ENCODE results near the gene DGKI. TPM values are rescaled to one million over a fixed set of nuclear protein-coding genes. Genes with fewer than 3 reads are reported as not detected.

DGKI gene
- total RNA-seq, 1 experiment from 2014 or later = not detected

DNA sequence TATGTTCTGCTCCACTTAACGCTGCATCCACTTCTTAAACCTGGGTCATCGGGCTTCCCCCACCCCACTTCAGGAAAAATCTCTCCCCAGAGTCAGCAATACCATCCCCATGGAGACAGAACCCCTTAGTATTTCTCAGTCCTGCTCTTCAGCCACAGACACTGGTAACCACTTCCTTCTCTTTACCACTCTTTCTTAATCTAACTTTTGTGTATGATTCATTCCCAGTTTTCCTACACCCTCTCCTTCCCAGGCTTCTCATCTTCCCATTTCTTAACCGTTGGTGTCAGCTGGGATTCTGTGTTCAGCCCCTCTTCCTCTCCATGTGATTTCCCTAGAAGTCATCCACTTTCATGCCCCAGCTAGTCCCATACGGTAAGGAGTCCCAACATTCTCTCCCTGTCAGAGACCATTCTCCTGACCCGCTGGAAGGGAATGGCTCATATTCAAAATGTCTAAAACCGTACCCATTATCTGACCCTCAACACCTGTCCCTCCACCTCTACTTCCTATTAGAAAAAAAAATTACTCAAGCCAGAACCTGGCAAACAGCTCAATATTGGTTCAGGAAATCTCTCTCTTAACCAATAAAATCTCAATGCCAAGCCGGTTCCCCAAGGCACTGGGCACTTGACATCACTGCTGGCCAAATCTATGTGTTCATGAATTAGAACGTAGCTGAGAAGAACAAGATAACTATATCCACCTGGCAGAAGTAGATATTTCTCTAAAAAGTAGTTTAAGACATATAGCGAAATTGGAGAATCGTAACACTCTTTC, 89.4 kb downstream of the DGKI start:
- no peak for DNase-seq
- Histone ChIP-seq H3K9me2 (replicated peaks; ENCODE audit: insufficient read depth, low read length) (no peaks in the 10 kb centered on the region), H3K4me1 (ENCODE audit: low read length) (no peaks in the 10 kb centered on the region), H3K4me2 (ENCODE audit: low read depth, low read length, poor library complexity, severe bottlenecking) (no peak overlapping the region), H3K4me3 (ENCODE audit: low read length) (no peak overlapping the region), H2AFZ (ENCODE audit: low read length) (no peak overlapping the region), H3K36me3 (ENCODE audit: insufficient read depth, low read length) (no peaks in the 10 kb centered on the region), H3K27ac (ENCODE audit: low read length) (no peak overlapping the region), H4K20me1 (ENCODE audit: insufficient read depth, low read depth, low read length) (no peaks in the 10 kb centered on the region), H3K27me3 (ENCODE audit: low read length) (no peaks in the 10 kb centered on the region), H3K79me2 (ENCODE audit: low read length) (no peaks in the 10 kb centered on the region), H3K9ac (ENCODE audit: low read length) (no peak overlapping the region), H3K9me3 (ENCODE audit: low read length) (no peaks in the 10 kb centered on the region)

DNA sequence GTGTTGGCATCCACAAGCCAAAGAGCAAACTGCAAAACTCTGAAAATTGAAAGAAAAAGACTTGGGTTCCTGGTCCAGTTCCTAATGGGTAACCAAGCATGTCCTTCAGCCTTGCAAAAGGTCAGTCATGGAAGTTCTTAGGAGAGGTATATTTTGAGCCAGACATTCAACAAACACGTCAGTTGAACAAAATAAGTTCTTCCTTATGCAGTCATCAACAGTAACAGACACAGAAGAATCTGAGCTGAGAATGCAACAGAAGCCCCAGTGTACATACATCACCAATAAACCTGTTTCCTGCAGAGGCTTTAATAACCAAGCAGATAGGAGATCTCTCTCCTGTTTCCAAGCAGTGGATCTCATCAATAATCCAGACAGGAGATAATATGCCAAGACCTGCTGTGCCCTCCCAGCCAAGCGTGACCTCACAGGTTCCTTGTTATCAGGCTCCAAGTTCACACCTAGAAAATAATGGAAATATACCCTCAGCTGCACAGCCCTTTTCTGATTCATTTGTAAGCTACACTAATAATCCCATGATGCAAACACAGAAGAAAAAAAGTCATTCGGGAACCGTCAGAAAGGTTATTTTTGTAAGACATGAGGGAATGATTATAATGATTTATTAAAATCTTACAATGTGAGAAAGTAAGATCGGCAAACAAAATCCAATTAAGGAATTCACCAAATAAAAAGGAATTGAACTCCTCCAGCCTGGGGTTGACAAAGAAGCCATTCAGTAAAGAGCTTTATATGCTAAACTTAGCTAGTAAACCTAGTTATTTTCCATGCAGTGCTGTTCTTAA, 90.7 kb downstream of the DGKI start:
- no peaks in the 10 kb centered on the region for H3K9me3 ChIP-seq (ENCODE audit: low read length)
- no peak overlapping the region for H3K9ac ChIP-seq (ENCODE audit: low read length)
- no peaks in the 10 kb centered on the region for H3K79me2 ChIP-seq (ENCODE audit: low read length)
- no peaks in the 10 kb centered on the region for H3K4me1 ChIP-seq (ENCODE audit: low read length)
- H3K36me3 ChIP-seq (ENCODE audit: insufficient read depth, low read length) = no peaks in the 10 kb centered on the region
- DNase-seq = no peak
- H4K20me1 ChIP-seq (ENCODE audit: insufficient read depth, low read depth, low read length) = no peaks in the 10 kb centered on the region
- no peaks in the 10 kb centered on the region for H3K9me2 ChIP-seq (replicated peaks; ENCODE audit: insufficient read depth, low read length)
- no peaks in the 10 kb centered on the region for H3K27me3 ChIP-seq (ENCODE audit: low read length)
- H2AFZ ChIP-seq (ENCODE audit: low read length) = no peak overlapping the region
- H3K4me2 ChIP-seq (ENCODE audit: low read depth, low read length, poor library complexity, severe bottlenecking) = no peak overlapping the region
- H3K4me3 ChIP-seq (ENCODE audit: low read length) = no peak overlapping the region
- H3K27ac ChIP-seq (ENCODE audit: low read length) = no peak overlapping the region

DNA sequence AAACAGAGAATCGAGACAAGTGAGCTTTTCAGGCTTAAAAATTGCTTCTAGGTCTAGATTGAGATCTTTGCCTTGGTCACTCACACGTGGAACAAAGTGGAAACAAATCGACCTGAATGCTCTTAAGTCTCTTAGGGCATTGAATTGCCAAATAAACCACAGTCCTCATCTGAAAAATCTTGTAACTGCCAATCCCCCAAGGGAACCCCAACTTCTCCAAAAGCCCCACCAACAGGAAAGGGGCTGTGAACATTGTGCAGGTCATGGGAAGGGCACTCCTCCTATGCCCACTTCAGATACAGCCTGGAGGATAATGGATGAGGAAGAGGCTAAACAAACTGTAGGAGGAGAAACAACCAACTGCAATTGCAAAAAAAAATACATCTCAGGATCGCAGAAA, 91.3 kb downstream of the DGKI start:
- Histone ChIP-seq H3K36me3 (ENCODE audit: insufficient read depth, low read length) (no peaks in the 10 kb centered on the region), H3K4me2 (ENCODE audit: low read depth, low read length, poor library complexity, severe bottlenecking) (no peak overlapping the region), H3K4me3 (ENCODE audit: low read length) (no peak overlapping the region), H3K9me3 (ENCODE audit: low read length) (no peaks in the 10 kb centered on the region), H2AFZ (ENCODE audit: low read length) (no peak overlapping the region), H3K4me1 (ENCODE audit: low read length) (no peaks in the 10 kb centered on the region), H3K27me3 (ENCODE audit: low read length) (no peaks in the 10 kb centered on the region), H4K20me1 (ENCODE audit: insufficient read depth, low read depth, low read length) (no peaks in the 10 kb centered on the region), H3K9ac (ENCODE audit: low read length) (no peak overlapping the region), H3K79me2 (ENCODE audit: low read length) (no peaks in the 10 kb centered on the region), H3K9me2 (replicated peaks; ENCODE audit: insufficient read depth, low read length) (no peaks in the 10 kb centered on the region), H3K27ac (ENCODE audit: low read length) (no peak overlapping the region)
- DNase-seq = no peak

DNA sequence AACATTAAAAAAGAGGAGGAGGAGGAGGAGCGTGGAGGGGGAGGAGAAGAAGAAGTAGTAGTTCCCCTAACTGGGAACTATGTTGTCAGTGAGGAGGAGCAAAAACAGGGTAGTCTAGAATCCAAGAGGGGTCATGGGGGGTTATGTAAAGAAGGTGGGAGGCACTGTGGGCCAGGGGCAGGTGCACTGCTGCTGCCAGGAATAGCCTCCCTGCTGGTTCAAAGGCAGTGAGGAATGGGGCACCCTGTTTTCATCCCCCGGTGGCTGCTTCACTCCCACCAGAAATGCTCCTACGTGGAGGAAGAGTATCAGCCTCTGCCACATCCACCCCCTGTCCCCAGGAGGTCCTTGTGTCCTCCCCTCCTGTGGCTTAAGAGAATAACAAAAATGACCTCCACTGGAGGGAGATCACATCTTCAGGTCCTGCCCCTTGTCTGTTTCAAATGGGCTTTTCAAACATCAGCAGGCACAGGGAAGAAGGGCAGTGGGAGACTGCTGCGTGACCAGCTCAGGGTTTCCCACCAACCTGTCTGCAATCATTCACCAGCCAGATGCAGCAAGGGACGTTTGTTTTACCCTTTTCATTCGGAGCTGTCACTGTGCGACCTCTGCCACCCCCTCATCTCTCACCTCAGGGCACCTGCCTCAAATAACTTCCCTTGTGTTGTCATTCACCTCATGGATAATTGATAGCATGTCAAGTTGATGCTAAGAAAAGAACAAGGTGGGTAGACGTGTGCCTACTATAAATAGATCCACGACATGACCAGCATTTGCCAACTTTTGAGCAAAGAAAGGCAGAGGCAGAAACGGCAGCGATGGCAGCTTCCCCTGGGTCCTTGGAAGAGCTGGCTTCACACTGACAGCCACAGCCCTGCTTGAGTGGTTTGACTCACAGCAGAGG, 92.6 kb downstream of the DGKI start:
- H3K4me1 ChIP-seq (ENCODE audit: low read length) = no peaks in the 10 kb centered on the region
- H2AFZ ChIP-seq (ENCODE audit: low read length) = no peak overlapping the region
- no peaks in the 10 kb centered on the region for H4K20me1 ChIP-seq (ENCODE audit: insufficient read depth, low read depth, low read length)
- no peaks in the 10 kb centered on the region for H3K9me2 ChIP-seq (replicated peaks; ENCODE audit: insufficient read depth, low read length)
- H3K4me2 ChIP-seq (ENCODE audit: low read depth, low read length, poor library complexity, severe bottlenecking) = no peak overlapping the region
- no peaks in the 10 kb centered on the region for H3K79me2 ChIP-seq (ENCODE audit: low read length)
- no peaks in the 10 kb centered on the region for H3K9me3 ChIP-seq (ENCODE audit: low read length)
- H3K27me3 ChIP-seq (ENCODE audit: low read length) = no peaks in the 10 kb centered on the region
- no peak overlapping the region for H3K9ac ChIP-seq (ENCODE audit: low read length)
- H3K27ac ChIP-seq (ENCODE audit: low read length) = no peak overlapping the region
- no peaks in the 10 kb centered on the region for H3K36me3 ChIP-seq (ENCODE audit: insufficient read depth, low read length)
- no peak for DNase-seq
- no peak overlapping the region for H3K4me3 ChIP-seq (ENCODE audit: low read length)

DNA sequence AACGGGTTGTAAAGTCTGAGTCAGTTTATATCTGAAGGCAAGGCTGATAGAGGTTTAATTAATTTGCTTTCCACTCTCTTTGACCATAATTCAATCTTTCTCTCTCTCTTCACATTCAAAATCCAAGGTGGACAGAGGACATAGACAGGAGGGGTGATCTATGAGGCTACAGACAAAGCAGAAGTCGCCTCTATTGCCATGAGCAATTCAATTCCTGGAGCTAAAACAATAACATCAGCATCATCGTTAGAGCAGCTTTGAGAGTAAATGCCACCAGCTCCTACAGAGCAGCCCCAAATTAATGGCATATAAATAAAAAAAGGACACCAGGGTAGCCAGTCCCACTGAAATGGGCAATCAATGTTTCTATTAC, 93.2 kb downstream of the DGKI start:
- no peaks in the 10 kb centered on the region for H3K79me2 ChIP-seq (ENCODE audit: low read length)
- H3K27me3 ChIP-seq (ENCODE audit: low read length) = no peaks in the 10 kb centered on the region
- no peak overlapping the region for H3K9ac ChIP-seq (ENCODE audit: low read length)
- H3K4me3 ChIP-seq (ENCODE audit: low read length) = no peak overlapping the region
- H3K36me3 ChIP-seq (ENCODE audit: insufficient read depth, low read length) = no peaks in the 10 kb centered on the region
- no peaks in the 10 kb centered on the region for H3K4me1 ChIP-seq (ENCODE audit: low read length)
- no peaks in the 10 kb centered on the region for H3K9me2 ChIP-seq (replicated peaks; ENCODE audit: insufficient read depth, low read length)
- no peak overlapping the region for H3K27ac ChIP-seq (ENCODE audit: low read length)
- no peaks in the 10 kb centered on the region for H4K20me1 ChIP-seq (ENCODE audit: insufficient read depth, low read depth, low read length)
- H2AFZ ChIP-seq (ENCODE audit: low read length) = no peak overlapping the region
- H3K4me2 ChIP-seq (ENCODE audit: low read depth, low read length, poor library complexity, severe bottlenecking) = no peak overlapping the region
- H3K9me3 ChIP-seq (ENCODE audit: low read length) = no peaks in the 10 kb centered on the region
- DNase-seq = no peak

DNA sequence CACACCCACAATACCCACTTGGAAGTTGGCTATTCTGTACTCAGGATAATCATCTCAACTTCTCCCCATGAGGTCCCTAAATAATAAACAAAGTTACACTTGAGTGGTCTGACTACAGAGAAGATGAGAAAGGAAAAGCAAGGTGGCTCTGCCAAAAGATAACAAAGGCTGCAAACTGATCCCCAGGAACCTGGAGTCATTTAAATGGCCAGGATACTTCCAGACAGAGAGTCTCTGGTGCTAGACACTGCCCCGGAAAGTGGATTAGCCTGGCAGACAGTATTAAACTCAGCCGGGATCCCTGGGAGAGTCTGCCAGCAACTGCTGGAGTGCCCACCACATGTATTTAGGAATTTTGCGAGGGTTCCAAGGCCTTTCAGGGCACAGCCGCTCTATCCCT, 93.7 kb downstream of the DGKI start:
- Histone ChIP-seq H3K27me3 (ENCODE audit: low read length) (no peaks in the 10 kb centered on the region), H3K4me3 (ENCODE audit: low read length) (no peak overlapping the region), H3K9me2 (replicated peaks; ENCODE audit: insufficient read depth, low read length) (no peaks in the 10 kb centered on the region), H3K27ac (ENCODE audit: low read length) (no peak overlapping the region), H3K9me3 (ENCODE audit: low read length) (no peaks in the 10 kb centered on the region), H4K20me1 (ENCODE audit: insufficient read depth, low read depth, low read length) (no peaks in the 10 kb centered on the region), H3K36me3 (ENCODE audit: insufficient read depth, low read length) (no peaks in the 10 kb centered on the region), H2AFZ (ENCODE audit: low read length) (no peak overlapping the region), H3K4me2 (ENCODE audit: low read depth, low read length, poor library complexity, severe bottlenecking) (no peak overlapping the region), H3K4me1 (ENCODE audit: low read length) (no peaks in the 10 kb centered on the region), H3K79me2 (ENCODE audit: low read length) (no peaks in the 10 kb centered on the region), H3K9ac (ENCODE audit: low read length) (no peak overlapping the region)
- DNase-seq = no peak

DNA sequence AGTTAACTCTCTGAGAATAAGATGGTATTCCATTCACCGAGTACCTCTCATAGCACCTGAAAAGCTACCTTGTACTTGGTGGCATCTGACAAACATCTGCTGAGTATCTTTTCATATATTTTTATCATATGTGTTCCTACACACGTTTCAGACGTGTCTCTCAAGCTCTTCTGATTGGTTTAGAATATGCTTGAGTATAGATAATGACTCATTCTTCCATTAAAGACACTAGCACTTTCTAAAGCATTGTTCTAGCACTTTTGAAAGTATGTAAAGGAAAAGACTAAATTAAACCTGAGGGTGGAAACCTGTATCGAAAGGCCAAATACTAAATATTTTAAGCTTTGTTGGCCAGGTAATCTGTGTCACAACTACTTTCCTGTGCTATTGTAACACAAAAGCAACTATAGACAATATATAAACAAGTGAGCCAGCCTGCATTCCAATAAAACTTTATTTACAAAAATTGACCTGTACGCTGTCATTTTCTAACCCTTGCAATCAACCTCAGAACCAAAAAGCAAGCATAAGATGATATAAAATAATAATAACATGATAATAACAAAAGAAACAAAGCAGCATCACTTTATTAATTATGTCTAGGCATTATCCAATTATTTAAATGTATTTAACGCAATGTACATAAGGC, 95.3 kb downstream of the DGKI start:
- Histone ChIP-seq H3K27ac (ENCODE audit: low read length) (no peak overlapping the region), H3K79me2 (ENCODE audit: low read length) (no peaks in the 10 kb centered on the region), H4K20me1 (ENCODE audit: insufficient read depth, low read depth, low read length) (no peaks in the 10 kb centered on the region), H3K9me3 (ENCODE audit: low read length) (no peaks in the 10 kb centered on the region), H2AFZ (ENCODE audit: low read length) (no peak overlapping the region), H3K27me3 (ENCODE audit: low read length) (no peaks in the 10 kb centered on the region), H3K4me3 (ENCODE audit: low read length) (no peak overlapping the region), H3K36me3 (ENCODE audit: insufficient read depth, low read length) (no peaks in the 10 kb centered on the region), H3K4me1 (ENCODE audit: low read length) (no peaks in the 10 kb centered on the region), H3K4me2 (ENCODE audit: low read depth, low read length, poor library complexity, severe bottlenecking) (no peak overlapping the region), H3K9me2 (replicated peaks; ENCODE audit: insufficient read depth, low read length) (no peaks in the 10 kb centered on the region), H3K9ac (ENCODE audit: low read length) (no peak overlapping the region)
- DNase-seq = no peak

Data from Karpas-422 (cell line).